ENCODE results near the gene TUBA4A. TPM values are rescaled to one million over a fixed set of nuclear protein-coding genes. Genes with fewer than 3 reads are reported as not detected.

Gene TUBA4A
- total and polyA plus RNA-seq, 2 of the 8 experiments (the other 6 are each of a cell fraction or from before 2014, with no cell fraction given), result 67.3 to 172 TPM

GRCh38 chr2:219285894-219286425 is 32.2 kb upstream of the TUBA4A start (continued):
- TF ChIP-seq SIN3A (conservative IDR thresholded peaks at IDR 0.05 in 1 of 2, IDR thresholded peaks at IDR 0.05 in 1 of 2; ENCODE audit: low read depth in 1 of 2, low read length in 2 of 2) (no peak), SIRT6 (IDR thresholded peaks at IDR 0.05; ENCODE audit: low read length) (no peak), RBBP5 (IDR thresholded peaks at IDR 0.05; ENCODE audit: borderline replicate concordance, low read depth, low read length) (no peak), KDM5A (IDR thresholded peaks at IDR 0.05; ENCODE audit: low read length) (no peak), BCL11A (IDR thresholded peaks at IDR 0.05; ENCODE audit: low read depth in 2 of 2, low read length in 2 of 2) (no peak), TAF7 (optimal IDR thresholded peaks at IDR 0.05; ENCODE audit: borderline replicate concordance, low read depth, low read length) (no peak)

Measured in H1 (cell line).